ENCODE results near the gene HSPA1A.
"Not testable (repeated sequence)": the region's sequence is repeated elsewhere in the genome, so short reads cannot be mapped to it uniquely, and the experiment has no call there.

Gene HSPA1A

DNA sequence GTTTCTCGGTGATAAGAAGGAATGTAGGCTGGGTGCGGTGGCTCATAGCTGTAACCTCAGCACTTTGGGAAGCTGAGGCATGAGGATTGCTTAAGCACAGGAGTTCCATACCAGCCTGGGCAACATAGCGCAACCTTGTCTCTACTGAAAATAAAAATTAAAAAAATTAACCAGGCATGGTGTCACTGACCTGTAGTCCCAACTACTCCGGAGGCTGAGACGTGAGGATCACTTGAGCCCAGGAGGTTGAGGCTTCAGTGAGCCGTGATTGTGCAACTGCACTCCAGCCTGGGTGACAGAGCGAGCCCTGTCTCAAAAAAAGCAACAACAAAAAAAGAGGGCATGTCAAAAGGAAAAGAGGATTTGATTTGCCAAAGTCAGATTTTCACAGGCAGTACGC lies 43.4 kb downstream of the HSPA1A start:
- ChIA-PET POLR2A (no interaction called here), CTCF (interaction anchor here (1.0 to 1.4 kb wide), 5 partner anchors 15 to 128 kb away, joined by 3 to 4 read pairs (median 3); no protein-coding TSS in a partner anchor)
- TF ChIP-seq, protein P1, sequence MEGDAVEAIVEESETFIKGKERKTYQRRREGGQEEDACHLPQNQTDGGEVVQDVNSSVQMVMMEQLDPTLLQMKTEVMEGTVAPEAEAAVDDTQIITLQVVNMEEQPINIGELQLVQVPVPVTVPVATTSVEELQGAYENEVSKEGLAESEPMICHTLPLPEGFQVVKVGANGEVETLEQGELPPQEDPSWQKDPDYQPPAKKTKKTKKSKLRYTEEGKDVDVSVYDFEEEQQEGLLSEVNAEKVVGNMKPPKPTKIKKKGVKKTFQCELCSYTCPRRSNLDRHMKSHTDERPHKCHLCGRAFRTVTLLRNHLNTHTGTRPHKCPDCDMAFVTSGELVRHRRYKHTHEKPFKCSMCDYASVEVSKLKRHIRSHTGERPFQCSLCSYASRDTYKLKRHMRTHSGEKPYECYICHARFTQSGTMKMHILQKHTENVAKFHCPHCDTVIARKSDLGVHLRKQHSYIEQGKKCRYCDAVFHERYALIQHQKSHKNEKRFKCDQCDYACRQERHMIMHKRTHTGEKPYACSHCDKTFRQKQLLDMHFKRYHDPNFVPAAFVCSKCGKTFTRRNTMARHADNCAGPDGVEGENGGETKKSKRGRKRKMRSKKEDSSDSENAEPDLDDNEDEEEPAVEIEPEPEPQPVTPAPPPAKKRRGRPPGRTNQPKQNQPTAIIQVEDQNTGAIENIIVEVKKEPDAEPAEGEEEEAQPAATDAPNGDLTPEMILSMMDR (IDR thresholded peaks at IDR 0.05; ENCODE audit: control extremely low read depth, extremely low read depth, low read depth, missing control alignments), result no peak
- DNase-seq (ENCODE audit: extremely low spot score), result no peak

DNA sequence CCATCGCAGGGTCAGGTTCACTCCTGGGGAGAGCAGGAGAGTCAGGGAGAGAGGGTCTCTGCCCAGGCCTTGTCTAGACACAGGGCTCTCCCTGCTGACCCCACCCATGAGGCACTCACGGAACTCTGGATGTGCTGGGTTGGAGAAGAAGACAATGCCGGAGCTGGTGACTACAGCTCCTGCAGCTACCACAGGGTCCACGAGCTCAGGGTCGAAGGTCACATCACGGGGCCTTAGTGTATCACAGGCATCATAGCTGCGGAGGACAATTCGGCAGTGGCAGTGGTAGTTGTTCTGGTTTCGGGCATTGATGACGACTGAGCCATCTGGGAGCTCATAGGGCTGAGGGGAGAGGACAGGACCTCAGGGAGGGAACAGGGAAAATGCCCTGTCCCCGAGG lies 44.6 kb downstream of the HSPA1A start:
- ChIA-PET POLR2A (interaction anchor here (0.8 to 1.3 kb wide), 2 partner anchors 14 to 21 kb away, joined by 4 read pairs; no protein-coding TSS in a partner anchor), CTCF (interaction anchor here (1.2 kb wide), 1 partner anchor 130 kb away, joined by 4 read pairs; no protein-coding TSS in a partner anchor)
- TF ChIP-seq, protein P1 (IDR thresholded peaks at IDR 0.05; ENCODE audit: control extremely low read depth, extremely low read depth, low read depth, missing control alignments), result no peak

DNA sequence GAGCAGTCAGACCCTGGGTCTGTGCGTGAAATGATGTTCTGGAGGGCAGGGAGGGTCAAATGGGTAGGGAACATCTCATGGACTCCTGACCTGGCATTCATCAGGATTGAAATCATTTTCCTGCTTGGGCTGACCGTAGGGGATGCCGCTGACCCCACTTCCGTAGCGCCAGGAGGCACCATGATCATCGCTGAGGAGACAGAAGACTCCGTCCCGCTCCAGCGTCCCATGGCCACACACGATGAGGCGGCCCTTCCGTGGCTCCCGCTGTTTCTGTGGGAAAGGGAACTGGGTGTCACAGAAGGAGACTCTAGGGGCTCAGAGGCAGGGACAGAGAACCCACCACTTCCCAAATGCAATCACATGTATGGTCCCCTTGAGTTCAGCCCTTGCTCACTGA lies 45.0 kb downstream of the HSPA1A start:
- ChIA-PET POLR2A (interaction anchor here (0.8 to 1.3 kb wide), 2 partner anchors 15 to 21 kb away, joined by 4 read pairs; no protein-coding TSS in a partner anchor), CTCF (no interaction called here)

More for the DNA sequence above, 44.6 kb downstream of the HSPA1A start:
- no peak for DNase-seq (ENCODE audit: extremely low spot score)

DNA sequence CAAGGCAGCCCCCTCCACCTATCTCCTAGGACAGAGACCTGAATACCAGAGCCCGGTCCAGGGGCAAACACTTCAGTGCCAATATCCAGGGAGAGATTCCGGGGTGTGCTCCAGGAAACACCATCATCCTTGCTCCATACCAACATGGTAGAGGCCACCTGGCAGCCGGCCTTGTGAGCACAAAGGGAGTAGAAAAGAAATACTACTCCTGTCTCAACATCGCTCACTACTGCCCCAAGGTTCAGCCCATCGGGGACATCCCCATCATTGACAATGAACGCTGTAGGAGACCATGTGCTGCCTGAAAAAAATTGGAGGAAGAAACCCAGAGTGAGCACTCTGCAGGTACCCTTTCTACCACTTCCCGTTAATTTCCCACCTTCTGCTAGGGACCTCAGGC lies 45.8 kb downstream of the HSPA1A start:
- CTCF ChIA-PET, result no interaction called here
- DNase-seq (ENCODE audit: extremely low spot score), result no peak
- TF ChIP-seq, protein P1 (IDR thresholded peaks at IDR 0.05; ENCODE audit: control extremely low read depth, extremely low read depth, low read depth, missing control alignments), result no peak
- POLR2A ChIA-PET, result no interaction called here

More for the DNA sequence above, 45.0 kb downstream of the HSPA1A start:
- no peak for DNase-seq (ENCODE audit: extremely low spot score)
- TF ChIP-seq, protein P1 (IDR thresholded peaks at IDR 0.05; ENCODE audit: control extremely low read depth, extremely low read depth, low read depth, missing control alignments), result no peak

DNA sequence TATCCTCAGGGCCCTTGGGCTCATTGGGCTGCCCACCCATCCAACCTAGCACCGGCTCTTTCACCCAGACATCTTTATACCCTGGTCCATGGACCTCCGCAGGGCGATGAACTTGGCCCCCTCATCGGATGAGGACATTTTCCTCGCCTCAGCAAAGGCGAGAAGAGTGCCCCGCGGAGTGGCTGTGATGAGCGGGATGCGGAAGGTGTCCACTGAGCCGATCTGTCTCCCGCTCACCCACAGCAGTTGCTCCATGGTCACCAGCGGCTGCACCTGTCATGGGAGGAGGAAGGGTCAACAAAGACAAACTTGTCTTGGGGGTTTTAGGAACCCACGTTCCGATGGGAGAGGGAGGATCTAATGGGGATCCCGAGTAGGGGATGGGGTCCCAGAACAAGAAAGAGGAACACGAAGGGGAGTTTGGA lies 46.6 kb downstream of the HSPA1A start:
- DNase-seq (ENCODE audit: extremely low spot score), result no peak
- POLR2A ChIA-PET, result interaction anchor here (1.1 to 1.6 kb wide), 5 partner anchors 9 to 59 kb away, joined by 3 to 9 read pairs (median 5); partner anchors contain the start of gene EHMT2
- CTCF ChIA-PET, result interaction anchor here (1.1 kb wide), 1 partner anchor 210 kb away, joined by 3 read pairs; the partner anchor contains the start of gene BAG6
- TF ChIP-seq, protein P1 (IDR thresholded peaks at IDR 0.05; ENCODE audit: control extremely low read depth, extremely low read depth, low read depth, missing control alignments), result no peak

DNA sequence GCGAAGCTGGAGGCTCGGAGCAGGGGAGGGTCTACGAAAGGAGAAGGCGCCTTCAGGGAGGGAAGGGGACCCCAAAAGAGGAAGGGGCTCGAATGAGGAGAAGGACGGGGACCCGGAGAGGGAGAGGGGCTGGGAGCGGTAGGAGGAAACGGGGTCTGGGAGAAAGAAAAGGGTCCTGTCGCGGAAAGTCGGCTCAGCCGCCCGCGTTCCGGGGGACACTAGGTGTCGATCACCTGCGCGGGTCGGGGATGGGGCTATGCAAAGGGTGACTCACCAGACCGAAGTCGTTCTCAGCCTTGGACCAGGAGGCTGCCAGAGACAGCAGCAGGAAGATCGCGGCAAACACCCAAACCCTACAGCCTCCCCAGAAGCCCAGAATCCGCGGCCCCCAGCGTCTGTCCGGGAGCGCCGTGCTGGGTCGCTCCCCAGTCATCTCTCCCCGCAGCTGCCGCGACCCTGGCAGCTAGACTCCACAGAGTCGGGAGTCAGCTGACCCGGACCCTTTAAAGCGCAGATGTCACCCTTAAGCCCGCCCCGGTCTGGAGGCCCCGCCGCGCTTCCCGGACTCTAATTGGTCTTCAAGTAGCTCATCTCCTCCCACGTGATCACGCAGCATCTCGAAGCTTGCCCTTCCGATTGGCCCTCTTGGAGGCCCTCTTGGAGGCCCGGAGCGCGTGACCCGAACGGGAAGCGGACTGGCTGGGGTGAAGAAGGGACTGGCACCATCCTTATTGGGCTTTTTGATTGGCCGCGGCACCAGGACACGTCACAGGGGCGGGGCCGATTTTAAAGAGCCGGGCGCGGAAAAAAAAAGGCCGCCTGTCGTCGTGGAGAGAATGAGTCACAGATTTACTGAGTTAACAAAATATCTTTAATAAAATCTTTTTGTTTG lies 47.2 kb downstream of the HSPA1A start, which contains the start of gene NEU1:
TSS of gene NEU1 (minus strand) at position 478 of the 892 bp plus-strand sequence. CDS start at position 433, 45 bp downstream.
- peak; percentile 100 for DNase-seq (ENCODE audit: extremely low spot score)
- ChIA-PET CTCF (interaction anchor here (0.9 to 1.5 kb wide), 10 partner anchors 10 to 211 kb away, joined by 3 to 6 read pairs (median 4); partner anchors contain the start of genes BAG6, LSM2 and LY6G5C), POLR2A (interaction anchor here (0.6 to 1.9 kb wide), 23 partner anchors 10 to 1195 kb away, joined by 3 to 30 read pairs (median 4); partner anchors contain the start of genes ATP6V1G2, DDX39B, EHMT2 and HSPA1B)
- TF ChIP-seq, protein P1 (IDR thresholded peaks at IDR 0.05; ENCODE audit: control extremely low read depth, extremely low read depth, low read depth, missing control alignments), result no peak

DNA sequence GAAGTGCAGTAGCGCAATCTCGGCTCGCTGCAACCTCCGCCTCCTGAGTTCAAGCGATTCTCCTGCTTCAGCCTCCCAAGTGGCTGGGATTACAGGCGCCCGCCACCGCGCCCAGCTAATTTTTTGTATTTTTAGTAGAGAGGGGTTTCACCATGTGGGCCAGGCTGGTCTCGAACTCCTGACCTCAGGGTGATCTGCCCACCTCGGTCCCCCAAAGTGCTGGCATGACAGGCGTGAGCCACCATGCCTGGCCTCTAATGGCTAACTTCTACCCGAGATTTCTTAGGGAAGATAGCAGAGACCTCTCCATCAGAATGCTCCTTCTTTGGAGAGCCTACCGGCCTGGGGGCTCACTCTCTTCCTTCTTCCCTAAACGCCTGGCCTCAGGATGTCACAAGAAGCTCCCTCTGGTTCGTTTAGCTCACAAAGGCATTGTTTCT lies 48.8 kb downstream of the HSPA1A start:
- POLR2A ChIA-PET, result interaction anchor here (0.6 to 1.9 kb wide), 2 partner anchors 28 to 34 kb away, joined by 3 to 30 read pairs; no protein-coding TSS in a partner anchor
- DNase-seq (ENCODE audit: extremely low spot score), result not testable (repeated sequence)
- CTCF ChIA-PET, result interaction anchor here (0.8 to 2.7 kb wide), 11 partner anchors 9 to 179 kb away, joined by 3 to 11 read pairs (median 3); partner anchors contain the start of gene LSM2
